Stimulated activated CD4-positive, alpha-beta T cell treated with anti-CD3 and anti-CD28 coated beads, Interleukin-4, amount 100 ng/mL, for 24 hours (primary cell): ENCODE measurements around the gene PTGFRN.

ENCODE experiments used
- DNase-seq: peaks from one replicate; pipeline ENCODE4 v3.0.0-alpha.2; 2020

The PTGFRN gene

DNA sequence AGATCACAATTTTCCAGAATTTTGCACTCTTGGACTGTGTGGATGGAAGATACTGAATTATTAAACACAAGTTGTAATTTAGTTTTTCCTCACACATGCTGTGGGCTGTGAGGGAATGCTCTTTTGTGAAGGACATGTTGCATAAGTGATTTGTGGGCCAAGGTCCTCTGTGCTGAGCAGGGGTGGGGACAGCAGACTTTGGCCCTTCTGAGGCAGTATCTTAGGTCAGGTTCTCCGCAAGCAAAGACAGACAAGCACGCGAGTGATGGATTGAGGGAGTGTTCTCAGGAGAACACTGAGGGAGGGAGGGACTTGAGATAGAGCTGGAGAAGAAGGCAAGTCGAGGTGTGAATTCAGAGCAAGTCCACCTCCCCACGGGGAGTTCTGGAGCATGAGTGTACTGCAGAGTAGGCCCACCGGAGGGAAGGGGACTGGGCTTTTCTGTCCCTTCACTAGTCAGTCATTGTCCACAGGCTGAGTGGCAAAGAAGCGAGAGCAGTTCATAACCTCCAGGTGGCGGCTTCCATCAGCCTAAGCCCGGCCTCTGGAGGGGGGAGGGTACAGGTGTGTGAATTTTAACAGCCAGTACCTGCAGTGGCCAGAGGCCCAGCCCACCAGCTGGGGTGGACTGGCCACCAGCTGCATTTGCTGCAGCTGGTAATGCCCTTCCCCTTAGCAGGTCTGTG is 72.7 kb downstream of the PTGFRN start:
- DNase-seq, result no peak

DNA sequence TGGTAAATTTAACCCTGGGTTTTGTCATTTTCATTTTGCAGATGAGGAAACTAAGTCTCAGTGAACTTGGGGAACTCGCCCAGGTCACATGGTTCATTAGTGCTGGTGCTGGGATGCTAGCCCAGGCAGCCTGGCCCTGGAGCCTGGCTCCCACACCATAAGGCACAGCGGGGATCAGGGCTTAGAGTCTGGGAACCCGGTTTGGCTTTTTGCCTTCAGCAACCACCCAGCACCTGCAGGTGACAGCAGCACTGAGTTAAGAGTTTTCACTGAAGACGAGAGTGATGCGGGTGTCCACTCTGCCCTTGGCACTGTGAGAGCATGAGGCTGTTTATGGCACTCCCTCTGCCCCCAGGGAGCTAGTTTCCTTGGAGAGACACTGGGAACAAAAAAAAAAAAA is 73.4 kb downstream of the PTGFRN start:
- DNase-seq, result no peak

DNA sequence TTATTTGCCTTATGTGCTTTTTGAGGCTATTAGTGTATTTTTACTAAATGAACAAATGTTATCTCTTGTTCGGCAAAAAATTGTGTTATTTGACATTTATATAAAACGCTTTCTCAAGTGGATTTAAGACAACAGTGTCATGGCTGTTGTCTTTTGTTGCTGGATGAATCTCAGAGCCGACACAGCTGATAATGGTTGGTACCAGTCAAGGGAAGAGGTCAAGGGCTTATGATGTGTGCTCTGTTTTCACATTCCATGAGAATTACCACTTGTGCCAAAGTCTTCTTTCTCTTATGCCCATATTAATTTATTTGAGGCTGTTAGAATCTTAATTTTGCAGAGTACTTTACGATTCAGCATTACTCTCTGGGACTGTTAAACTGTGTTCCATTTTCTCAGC is 74.0 kb downstream of the PTGFRN start:
- no peak for DNase-seq

DNA sequence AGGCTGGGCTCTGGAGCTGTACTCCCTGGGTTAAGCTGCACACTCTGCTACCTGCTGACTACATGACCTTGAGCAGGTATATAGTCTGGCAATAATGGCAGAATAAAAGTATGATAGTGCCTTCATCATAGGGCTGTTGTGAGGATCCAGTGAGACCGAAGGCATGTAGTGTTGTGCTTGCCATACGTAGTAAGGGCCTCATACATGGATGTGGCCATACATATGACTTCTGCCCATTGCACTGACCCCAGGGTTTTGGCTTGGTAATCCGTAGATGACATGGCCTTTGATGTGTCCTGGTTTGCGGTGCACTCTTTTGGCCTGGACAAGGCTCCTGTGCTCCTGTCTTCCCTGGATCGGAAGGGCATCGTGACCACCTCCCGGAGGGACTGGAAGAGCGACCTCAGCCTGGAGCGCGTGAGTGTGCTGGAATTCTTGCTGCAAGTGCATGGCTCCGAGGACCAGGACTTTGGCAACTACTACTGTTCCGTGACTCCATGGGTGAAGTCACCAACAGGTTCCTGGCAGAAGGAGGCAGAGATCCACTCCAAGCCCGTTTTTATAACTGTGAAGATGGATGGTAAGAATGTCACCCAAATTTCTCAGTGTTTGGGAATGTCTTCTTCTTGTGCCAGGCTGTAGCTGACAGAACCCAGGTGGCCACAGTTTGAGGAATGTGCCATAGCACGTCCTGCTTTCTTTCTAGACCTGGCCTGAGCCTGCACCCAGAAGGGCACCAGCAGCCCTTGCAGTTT is 74.9 kb downstream of the PTGFRN start:
- no peak for DNase-seq

DNA sequence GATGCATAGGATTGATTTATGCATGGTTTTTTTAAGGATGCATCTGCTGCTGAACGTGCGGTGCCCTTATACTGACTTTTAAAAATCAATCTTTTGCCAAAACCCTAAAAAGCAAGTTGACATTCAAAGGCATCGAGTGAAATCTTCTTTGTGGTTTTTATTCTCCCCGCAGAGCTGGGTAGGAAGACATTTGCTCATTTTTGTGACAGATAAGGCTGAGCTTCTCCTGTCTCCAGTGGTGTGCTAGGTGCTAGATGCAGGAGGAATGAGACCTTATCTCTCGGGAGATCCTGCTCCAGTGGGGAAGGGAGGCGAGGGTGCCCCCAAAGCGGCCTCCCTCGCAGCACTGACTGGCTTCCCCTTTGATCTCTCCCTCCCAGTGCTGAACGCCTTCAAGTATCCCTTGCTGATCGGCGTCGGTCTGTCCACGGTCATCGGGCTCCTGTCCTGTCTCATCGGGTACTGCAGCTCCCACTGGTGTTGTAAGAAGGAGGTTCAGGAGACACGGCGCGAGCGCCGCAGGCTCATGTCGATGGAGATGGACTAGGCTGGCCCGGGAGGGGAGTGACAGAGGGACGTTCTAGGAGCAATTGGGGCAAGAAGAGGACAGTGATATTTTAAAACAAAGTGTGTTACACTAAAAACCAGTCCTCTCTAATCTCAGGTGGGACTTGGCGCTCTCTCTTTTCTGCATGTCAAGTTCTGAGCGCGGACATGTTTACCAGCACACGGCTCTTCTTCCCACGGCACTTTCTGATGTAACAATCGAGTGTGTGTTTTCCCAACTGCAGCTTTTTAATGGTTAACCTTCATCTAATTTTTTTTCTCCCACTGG is 76.9 kb downstream of the PTGFRN start:
- peak; percentile 42 for DNase-seq

DNA sequence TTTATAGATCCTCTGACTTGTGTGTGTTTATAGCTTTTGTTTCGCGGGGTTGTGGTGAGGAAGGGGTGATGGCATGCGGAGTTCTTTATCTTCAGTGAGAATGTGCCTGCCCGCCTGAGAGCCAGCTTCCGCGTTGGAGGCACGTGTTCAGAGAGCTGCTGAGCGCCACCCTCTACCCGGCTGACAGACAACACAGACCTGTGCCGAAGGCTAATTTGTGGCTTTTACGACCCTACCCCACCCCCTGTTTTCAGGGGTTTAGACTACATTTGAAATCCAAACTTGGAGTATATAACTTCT is 77.5 kb downstream of the PTGFRN start:
- DNase-seq, result peak; percentile 76

DNA sequence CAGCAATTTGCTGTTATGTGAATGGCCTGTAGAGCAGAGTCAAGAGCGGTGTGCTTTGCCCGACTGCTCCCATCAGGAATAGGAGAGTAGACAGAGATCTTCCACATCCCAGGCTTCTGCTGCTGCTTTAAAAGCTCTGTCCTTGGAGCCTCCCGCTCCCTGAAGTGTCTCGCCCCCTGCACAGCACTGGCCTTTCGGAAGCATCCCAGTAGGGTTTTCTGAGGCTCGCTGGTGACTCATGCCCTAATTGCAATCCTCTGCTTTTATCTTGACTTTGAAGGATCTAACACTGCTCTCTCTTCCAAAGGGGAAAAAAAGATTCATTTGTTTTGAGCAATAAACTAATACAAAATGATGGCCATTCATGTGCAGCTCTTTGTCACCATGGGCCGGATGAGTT is 78.5 kb downstream of the PTGFRN start:
- no peak for DNase-seq

DNA sequence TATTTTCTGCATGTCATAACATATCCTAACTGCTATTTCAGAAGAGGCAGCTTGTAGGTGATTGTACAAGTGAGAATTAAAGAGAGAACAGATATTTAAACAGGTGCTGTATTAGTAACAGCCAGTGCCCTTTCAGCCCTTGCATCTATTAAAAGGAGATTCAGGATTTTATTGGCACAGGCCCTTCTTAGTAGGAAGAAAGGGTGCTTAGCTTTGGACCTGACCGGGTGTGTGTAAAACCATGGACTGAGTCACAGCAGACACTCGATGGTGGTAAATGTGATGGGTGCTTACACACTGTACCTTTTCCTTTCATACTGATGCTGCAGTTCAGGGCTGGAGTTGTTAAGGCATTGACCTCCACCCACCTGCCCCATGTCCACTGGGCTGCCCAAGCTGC is 79.2 kb downstream of the PTGFRN start:
- no peak for DNase-seq

DNA sequence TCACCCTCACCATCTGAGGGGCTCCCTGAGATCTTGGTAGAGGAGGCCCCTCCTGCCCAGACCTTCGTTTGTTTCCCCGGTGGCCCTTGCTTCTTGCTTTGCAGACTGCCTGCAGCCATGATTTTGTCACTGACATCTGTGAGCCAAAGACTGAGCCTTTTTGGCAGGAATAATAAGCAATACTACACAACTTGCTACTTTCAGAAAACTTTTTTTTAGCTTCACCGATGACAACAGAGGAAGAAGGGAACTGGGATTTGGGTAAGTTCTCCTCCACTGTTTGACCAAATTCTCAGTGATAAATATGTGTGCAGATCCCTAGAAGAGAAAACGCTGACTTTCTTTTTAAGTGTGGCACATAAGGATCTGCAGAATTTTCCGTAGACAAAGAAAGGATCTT is 80.1 kb downstream of the PTGFRN start:
- DNase-seq, result no peak

DNA sequence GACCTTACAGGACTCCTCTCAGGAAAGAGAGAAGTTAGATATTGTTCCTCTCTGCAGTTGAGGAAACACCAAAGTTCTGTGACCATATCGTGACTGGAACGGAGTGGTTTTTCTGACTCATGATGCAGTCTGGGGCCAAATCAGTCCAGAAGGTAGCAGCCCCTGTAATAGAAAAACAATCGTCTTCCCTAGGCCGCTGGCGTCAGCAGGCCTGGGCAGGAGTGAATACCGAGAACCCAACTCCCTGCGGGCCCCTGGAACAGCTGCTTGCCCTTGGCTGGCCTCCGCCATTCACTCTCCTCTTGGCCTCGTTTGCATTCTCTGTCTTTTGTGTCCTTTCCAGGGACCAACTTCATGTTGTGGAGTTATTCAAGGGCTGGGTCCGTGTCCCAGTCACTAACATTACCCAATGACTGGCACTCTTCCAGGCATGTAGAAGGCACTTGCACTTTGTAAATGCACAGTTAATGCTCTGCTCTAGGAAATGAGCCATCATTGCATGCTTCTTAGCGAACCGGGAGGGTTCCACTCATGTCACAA is 81.0 kb downstream of the PTGFRN start:
- no peak for DNase-seq

DNA sequence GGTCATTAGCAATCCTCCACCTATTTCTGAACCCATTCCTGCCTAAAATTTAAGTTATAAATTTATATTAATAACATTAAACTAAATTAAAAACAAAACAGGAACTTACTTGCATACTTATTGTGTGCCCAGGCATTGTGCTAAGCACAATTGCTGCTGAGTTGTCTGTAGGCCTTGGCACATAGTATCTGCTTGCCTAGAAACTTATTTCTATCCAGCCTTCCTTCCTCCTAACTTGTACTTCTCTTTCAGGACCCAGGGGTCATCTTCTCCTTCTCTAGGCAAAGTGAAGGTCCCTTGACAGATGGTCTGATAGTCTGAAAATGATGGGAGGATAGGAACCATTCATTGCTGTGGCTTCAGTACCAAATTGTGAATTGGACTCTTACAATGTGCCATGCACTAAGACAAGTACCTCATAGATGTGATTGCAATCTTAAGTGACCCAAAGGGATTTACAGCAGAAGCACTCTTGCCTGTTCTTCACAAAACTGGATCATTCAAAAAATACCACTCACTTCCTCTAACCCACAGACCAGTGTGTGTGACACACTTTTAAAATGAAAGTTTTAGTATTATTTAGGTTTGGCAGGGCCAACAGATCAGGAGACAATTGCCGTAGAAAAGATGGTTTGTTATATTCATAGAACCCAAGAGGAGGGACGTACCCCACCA is 81.6 kb downstream of the PTGFRN start:
- DNase-seq, result no peak

DNA sequence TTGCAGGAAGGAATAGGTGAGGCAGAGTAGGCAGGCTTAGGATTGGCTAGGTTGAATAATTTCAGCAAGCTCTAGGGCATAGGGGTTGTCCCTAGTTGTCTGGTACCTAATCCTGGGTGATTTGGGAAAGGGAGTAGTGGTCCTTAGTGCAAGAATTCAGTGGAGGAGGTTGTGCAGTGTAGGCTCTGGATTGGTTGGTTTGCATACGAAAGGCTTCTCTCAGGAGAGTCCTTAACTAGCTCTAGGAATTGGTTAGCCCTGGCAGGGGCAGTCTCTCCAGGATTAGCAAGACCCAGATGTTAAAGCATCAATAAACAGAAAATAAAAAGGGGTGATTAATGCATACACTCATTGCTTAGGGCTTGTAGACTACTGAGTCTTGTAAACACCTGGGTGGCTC is 82.2 kb downstream of the PTGFRN start:
- DNase-seq, result no peak

DNA sequence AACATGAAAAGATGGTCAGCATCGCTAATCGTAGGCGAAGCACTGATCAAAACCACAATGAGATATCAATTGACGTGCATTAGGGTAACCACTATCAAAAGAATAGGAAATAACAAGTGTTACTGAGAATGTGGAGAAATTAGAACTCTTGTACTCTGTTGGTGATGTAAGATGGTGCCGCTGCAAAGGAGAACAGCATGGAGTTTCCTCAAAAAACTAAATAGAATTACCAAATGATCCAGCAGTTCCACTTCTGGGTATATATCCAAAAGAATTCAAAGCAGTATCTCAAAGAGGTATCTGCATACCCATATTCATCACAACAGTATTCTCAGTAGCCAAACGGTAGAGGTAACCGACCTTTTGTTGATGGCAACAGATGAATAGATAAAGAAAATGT is 83.6 kb downstream of the PTGFRN start:
- no peak for DNase-seq

DNA sequence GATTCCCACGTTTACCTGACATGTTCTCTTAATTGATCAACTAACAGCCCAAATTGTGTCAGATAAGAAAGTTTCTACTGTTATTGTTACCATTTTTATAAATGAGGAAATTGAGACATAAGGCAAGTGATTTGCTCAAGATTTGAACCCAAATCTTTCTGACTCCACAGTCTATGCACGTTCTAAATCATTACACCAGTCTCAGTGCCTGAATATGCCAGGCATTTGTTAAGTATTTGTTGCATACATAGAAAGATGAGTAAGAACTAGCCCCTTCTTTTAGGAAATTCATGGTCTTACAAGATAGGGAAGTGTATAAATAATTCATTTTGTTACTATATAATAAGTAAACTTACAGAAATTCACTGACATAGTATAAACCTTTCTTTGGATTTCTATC is 84.7 kb downstream of the PTGFRN start:
- DNase-seq, result no peak

DNA sequence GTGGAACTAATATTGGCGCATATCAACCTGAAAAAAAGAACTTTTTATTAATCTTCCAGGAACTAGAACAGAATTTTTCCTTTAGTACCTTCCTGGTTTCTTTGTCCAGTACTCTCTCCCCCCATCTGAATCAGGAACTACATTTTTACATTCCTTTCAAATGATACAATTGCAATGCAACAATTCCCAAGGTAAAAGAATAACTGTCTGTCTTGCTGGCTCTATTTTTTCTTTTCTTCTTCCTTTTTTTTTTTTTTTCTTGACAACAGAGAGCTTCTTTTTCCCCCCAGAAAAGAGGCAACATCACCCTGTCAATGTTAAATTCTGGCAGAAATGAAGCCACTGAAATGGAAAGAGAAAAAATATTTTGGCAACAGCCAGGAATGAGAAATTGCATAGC is 87.3 kb downstream of the PTGFRN start:
- DNase-seq, result no peak

DNA sequence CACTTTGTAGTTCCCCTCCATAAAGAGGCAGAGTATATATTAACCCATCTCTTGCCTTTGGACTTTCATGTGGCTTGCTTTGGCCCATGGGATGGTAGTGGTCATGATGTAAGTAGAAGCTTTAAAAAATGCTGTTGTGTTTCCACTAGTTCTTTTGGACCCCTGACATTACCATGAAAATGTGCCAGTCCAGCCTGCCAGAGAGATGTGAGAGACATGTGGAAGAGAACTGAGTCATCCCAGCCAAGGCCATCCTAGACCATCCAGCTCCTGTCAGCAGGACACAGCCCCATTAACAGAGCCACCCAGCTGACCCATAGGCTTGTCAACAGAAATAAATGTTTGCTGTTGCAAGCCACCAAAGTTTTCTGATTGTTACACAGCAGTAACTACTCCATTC is 87.9 kb downstream of the PTGFRN start:
- DNase-seq, result no peak

DNA sequence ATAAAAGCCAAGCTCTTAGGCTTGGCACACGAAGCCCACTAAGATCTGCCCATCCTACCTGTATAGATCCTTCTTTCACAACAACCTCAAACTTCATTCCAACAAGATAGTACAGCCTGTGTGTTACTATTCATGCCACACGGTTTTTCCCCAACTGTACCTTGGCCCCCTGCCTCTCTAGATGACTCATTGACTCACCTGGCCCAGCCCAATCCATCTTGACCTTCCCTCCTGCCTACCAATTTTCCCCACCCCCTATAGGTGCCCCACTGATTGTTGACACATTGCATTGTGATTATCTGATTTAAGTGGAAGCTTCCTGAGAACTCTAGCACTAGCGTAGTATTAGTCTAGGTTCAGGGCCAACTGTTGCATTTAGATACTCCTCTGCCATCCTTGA is 89.9 kb downstream of the PTGFRN start:
- no peak for DNase-seq

DNA sequence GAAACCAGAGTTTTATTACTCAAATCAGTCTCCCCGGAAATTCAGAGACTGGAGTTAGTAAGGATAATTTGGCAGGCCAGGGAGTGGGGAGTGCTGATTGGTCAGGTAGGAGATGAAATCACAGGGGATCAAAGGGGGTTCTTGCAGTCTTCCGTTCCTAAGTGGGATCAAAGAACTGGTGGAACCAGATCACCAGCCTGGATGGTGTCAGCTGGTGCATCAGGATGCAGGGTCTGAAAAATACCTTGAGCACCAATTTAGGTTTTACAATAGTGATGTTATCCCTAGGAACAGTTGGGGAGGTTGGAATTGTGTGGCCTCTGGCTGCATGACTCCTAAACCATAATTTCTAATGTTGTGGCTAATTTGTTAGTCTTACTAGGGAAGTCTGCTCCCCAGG is 90.4 kb downstream of the PTGFRN start:
- no peak for DNase-seq

DNA sequence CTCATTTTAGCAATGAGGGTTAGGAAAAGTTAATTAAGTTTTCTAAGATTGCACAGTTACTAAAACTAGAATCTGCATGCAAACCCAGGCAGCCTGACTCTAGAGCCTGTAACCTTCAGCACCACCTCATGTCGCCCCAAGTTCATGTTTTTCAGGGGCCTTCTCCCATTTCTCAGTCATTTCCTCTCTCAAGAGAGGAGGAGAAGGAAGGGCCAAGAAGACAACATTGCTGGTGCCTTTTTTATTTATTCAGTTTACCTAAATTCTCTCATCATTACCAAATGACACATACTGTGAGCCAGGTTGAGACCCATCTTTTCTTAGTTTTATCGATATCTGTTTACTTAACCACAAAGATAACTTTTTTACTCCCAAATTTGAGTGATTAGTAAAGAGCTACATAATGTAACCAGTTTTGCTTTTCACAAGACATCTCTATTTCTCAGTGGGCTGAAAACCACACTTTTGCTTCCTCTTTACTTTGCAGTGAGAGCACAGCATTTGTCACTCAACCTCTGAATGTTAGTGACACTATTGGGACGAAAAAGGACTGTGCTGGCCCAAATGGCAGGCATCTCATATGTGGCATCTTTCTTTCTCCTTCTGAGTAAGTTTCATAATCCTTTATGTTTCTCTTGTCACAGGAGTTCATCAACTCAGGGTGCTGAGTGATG is 91.7 kb downstream of the PTGFRN start, which contains the start of gene CD101:
Gene CD101, plus strand, starts transcription at position 507 of the 674 bp plus-strand sequence. Its CDS starts 58 bp downstream, at position 565.
- peak; percentile 59 for DNase-seq

DNA sequence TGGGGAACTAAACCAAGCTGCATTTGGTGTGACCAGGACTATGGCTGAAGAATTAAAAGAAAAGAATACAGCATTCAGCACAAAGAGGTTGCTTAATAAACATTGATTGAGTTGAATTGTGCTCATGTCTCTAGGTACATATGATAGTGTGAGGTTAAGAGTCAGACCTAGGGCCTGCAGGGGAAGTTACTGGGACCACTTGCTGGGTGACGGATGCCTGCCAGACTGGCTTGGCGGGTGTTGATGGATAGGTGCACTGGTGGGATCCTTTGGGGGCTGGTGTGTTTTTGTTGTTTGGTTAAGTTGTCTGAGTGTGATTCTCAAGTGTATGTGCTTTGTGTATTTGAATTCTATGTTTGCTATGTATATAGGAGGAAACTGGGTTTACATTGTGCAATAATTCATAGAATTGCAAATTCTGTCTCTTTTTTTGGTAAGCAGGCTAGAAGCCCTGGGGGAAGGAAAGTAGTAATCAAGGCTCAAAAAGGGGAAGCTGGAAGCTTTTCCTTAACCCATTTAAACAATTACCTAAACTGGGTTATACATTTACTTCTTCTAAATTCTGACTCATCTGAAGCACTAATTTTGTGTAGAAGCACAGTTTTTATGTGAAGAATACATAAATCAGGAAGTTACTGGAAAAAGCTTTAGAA is 93.6 kb downstream of the PTGFRN start:
- no peak for DNase-seq

DNA sequence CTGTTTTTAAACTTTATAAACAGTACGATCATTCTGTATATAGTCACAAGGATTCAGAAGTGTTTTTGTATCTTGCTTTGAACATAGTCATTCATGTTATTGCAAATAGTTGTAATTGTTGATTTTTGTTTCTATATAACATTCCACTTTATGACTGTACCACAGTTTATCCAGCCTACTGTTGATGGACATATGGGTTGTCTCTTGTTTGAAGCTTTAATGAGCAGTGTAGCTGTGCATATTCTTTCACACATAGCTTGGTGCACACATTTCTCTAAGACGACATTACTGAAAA is 98.0 kb downstream of the PTGFRN start:
- DNase-seq, result no peak

DNA sequence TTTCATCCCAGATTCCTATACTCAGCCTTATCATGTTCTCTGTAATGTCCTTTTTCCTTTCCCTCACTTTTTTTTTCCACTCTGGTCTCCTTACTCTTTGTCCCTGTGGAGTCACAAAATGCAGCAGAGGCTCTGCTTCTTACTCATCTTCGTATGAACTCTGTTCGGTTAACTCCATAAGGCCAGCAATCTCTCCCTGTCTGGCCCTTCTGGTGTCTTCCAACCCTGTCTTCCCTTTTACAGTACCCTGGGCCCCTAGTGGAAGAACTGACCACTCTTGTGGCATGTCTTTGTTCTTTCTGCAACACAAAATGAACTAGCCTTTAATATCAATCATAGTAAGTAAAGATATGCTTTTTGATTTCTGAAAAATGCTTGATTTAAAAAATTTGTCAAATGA is 98.9 kb downstream of the PTGFRN start:
- no peak for DNase-seq
